Heart left ventricle (tissue), 16 donors: Measurements from ENCODE around the gene ERFE. TPM values are rescaled to one million over a fixed set of nuclear protein-coding genes. Genes with fewer than 3 reads are reported as not detected.

ENCODE experiments used
- ATAC-seq, 4 donors: fragments of 200-7000 bp; cut with Tn5 transposase; one replicate each; pipeline ENCODE4 v1.9.1; 2020 to 2022; ENCODE audit warnings: moderate library complexity in 4 of 4, mild to moderate bottlenecking in 3 of 4, moderate number of reproducible peaks in 1 of 4
- DNase-seq, 5 donors: peaks; one replicate each; pipeline ENCODE4 v3.0.0-alpha.2; 2020
- H3K27ac ChIP-seq, 12 donors: fragments of 200-600 bp; sonication (generic) in 4 of 12; one replicate each; pipeline versions ENCODE4 v1.5.0 to v1.8.0; 2016 to 2022; ENCODE audit warnings: mild to moderate bottlenecking in 2 of 12
- H3K27me3 ChIP-seq, 9 donors: fragments of 200-600 bp; sonication (generic) in 2 of 9; one replicate each; pipeline versions ENCODE4 v1.5.1 to v1.8.0; 2016 to 2022; ENCODE audit warnings: mild to moderate bottlenecking in 3 of 9
- H3K36me3 ChIP-seq, 9 donors: fragments of 200-600 bp; sonication (generic) in 2 of 9; one replicate each; pipeline versions ENCODE4 v1.5.0 to v1.8.0; 2018 to 2022; ENCODE audit warnings: mild to moderate bottlenecking in 2 of 9
- H3K4me1 ChIP-seq, 12 donors: fragments of 200-600 bp; sonication (generic) in 4 of 12; one replicate each; pipeline versions ENCODE4 v1.5.0 to v1.8.0; 2016 to 2022; ENCODE audit warnings: mild to moderate bottlenecking in 3 of 12
- H3K4me3 ChIP-seq, 12 donors: fragments of 200-600 bp; sonication (generic) in 4 of 12; one replicate each; pipeline versions ENCODE4 v1.5.0 to v1.8.0; 2017 to 2022; ENCODE audit warnings: mild to moderate bottlenecking in 9 of 12, moderate library complexity in 4 of 12
- H3K9me3 ChIP-seq, 12 donors: fragments of 200-600 bp; sonication (generic) in 4 of 12; one replicate each; pipeline versions ENCODE4 v1.5.0 to v1.8.0; 2016 to 2022; ENCODE audit warnings: mild to moderate bottlenecking in 1 of 12
- CTCF ChIP-seq, 12 donors: fragments of 200-600 bp; sonication (generic) in 4 of 12; IDR thresholded peaks; one replicate each; pipeline versions ENCODE4 v1.5.0 to v1.8.0; 2018 to 2022; ENCODE audit warnings: antibody characterized with exemption in 12 of 12, mild to moderate bottlenecking in 5 of 12
- POLR2A ChIP-seq, 2 donors: fragments of 450-650 bp; IDR thresholded peaks; one replicate each; pipeline ENCODE4 v1.6.1; 2017; ENCODE audit warnings: antibody characterized with exemption in 2 of 2, mild to moderate bottlenecking in 2 of 2, moderate library complexity in 2 of 2
- WGBS, 4 donors: extraction: QIAGEN DNeasy Blood & Tissue Kit in 2 of 4; methylation state at CpG; one replicate each; pipeline versions ENCODE4 v1.1.5 to v1.1.7; 2013 to 2018; 5-methylcytosine and 5-hydroxymethylcytosine counted together
- intact Hi-C, 10 donors: fragments of 100-400 bp; cut with DNase I; formaldehyde crosslinking; loops; one replicate each; pipeline versions ENCODE4 v1.11.1 to v1.14.2; 2022
- polyA plus RNA-seq, 2 donors: library from polyadenylated mRNA; stranded (reverse); fragments of 200-250 nt; gene quantifications; one replicate each; pipeline ENCODE4 v1.2.3, GENCODE V29; 2013
- total RNA-seq, 9 donors: library from RNA; depleted of rRNA in 2 of 9; stranded (reverse); fragments of >200 nt in 2 of 9; fragmentation: NEBNext Ultra II Directional in 3 of 9; extraction: Animal tissue kit (Norgen Biotek cat#: 25700) in 3 of 9; gene quantifications; one replicate each; pipeline versions ENCODE4 v1.1.0 to v1.2.4, GENCODE V29; 2016 to 2023
- donor health status: ischemic (EF 13 %, LVEDD 7.1; RV severe dilation, severe dysfunction).
- donor health status: healthy with polysubstance abuse.
- donor health status: DM: no; HTN: yes; CAD: no.
- donor health status: DM: no; HTN: no; CAD: no.
- donor health status: ischemic (EF 25% LVEDD 6.9; RV normal size, moderate dysfunction).
- donor health status: ischemic (EF 25% LVEDD 5.7; RV mildly dilated, moderate dysfunction).
- donor health status: healthy.
- donor health status: DM: yes; HTN: yes; CAD: no.
- donor health status: ischemic (EF 35%, LVEDD 5.7; RV mildly dilated, moderate dysfunction).
- donor health status: nonischemic (EF 11% LVEDD 7.7; RV severe dilation, severe dysfunction).
- donor health status: DM: yes; HTN: yes; CAD: no.
- donor health status: PGD.
- donor health status: ischemic (EF 29% LVEDD 5.4; RV normal size, mild dysfunction).
- donor health status: nonischemic (EF 23%, LVEDD 6.1; RV moderate dilation, normal function).

Gene ERFE
- total and polyA plus RNA-seq, 11 donors: 0.08 to 1.8 (median 0.48) TPM; not detected in 3

- 87 to 95% (median 90%) methylated on average over 19 of the region's 19 CpGs for WGBS, 4 donors
- Histone ChIP-seq H3K27ac (no peak overlapping the region), H3K36me3 (no peaks in the 10 kb centered on the region), H3K4me3 (no peak overlapping the region), H3K4me1 (peaks cover 0 to 14% (median 0%) of the 10 kb centered on the region in 12 donors), H3K9me3 (no peaks in the 10 kb centered on the region), H3K27me3 (no peaks in the 10 kb centered on the region)
- DNase-seq: peak in 2 of 5 donors; percentile 5 to 52
- TF ChIP-seq POLR2A (IDR thresholded peaks at IDR 0.05) (no peak), CTCF (IDR thresholded peaks at IDR 0.05) (no peak)
- intact Hi-C loops: no loop called here
- no peak for ATAC-seq
Observed at GRCh38 chr2:238124488-238125126, 34.2 kb upstream of the ERFE start.

- intact Hi-C loops: no loop called here
- H3K36me3 ChIP-seq: no peaks in the 10 kb centered on the region
- 81 to 90% (median 89%) methylated on average over 11 to 20 of the region's 20 CpGs for WGBS, 4 donors
- ATAC-seq (no peak), DNase-seq (peak in 2 of 5 donors; percentile 10 to 33)
- H3K27me3 ChIP-seq: no peaks in the 10 kb centered on the region
- H3K9me3 ChIP-seq: no peaks in the 10 kb centered on the region
- no peak overlapping the region for H3K27ac ChIP-seq
- TF ChIP-seq CTCF (IDR thresholded peaks at IDR 0.05) (no peak), POLR2A (IDR thresholded peaks at IDR 0.05) (no peak)
- H3K4me3 ChIP-seq: no peak overlapping the region
- peaks cover 0 to 11% (median 0%) of the 10 kb centered on the region in 12 donors for H3K4me1 ChIP-seq
Observed at GRCh38 chr2:238125127-238125885, 33.5 kb upstream of the ERFE start.

GRCh38 chr2:238126338-238126737 is 32.4 kb upstream of the ERFE start:
- WGBS, 4 donors: 72 to 98% (median 92%) methylated on average over 2 of the region's 2 CpGs
- Histone ChIP-seq H3K27me3 (no peaks in the 10 kb centered on the region), H3K4me3 (no peak overlapping the region), H3K27ac (no peak overlapping the region), H3K9me3 (no peaks in the 10 kb centered on the region), H3K4me1 (peaks cover 0 to 9% (median 0%) of the 10 kb centered on the region in 12 donors), H3K36me3 (no peaks in the 10 kb centered on the region)
- ATAC-seq (no peak), DNase-seq (no peak)
- TF ChIP-seq CTCF (IDR thresholded peaks at IDR 0.05) (no peak), POLR2A (IDR thresholded peaks at IDR 0.05) (no peak)
- intact Hi-C loops: no loop called here

- Histone ChIP-seq H3K4me1 (peaks cover 0 to 9% (median 0%) of the 10 kb centered on the region in 12 donors), H3K27me3 (no peaks in the 10 kb centered on the region), H3K4me3 (no peak overlapping the region), H3K27ac (no peak overlapping the region), H3K36me3 (no peaks in the 10 kb centered on the region), H3K9me3 (no peaks in the 10 kb centered on the region)
- TF ChIP-seq POLR2A (IDR thresholded peaks at IDR 0.05): no peak
- TF ChIP-seq CTCF (IDR thresholded peaks at IDR 0.05): no peak
- ATAC-seq (no peak), DNase-seq (no peak)
- WGBS, 4 donors: 87 to 95% (median 93%) methylated on average over 2 of the region's 2 CpGs
- intact Hi-C loops: no loop called here
Observed at GRCh38 chr2:238126775-238127164, 32.0 kb upstream of the ERFE start.
